KOPT-K1 (cell line): ENCODE measurements around the gene TWIST2.

ENCODE experiments used
- H3K27ac ChIP-seq: fragments of 200-600 bp; sonication (generic); 2 replicates; pipeline ENCODE4 v1.5.1; 2016; ENCODE audit warnings: antibody characterized with exemption, mild to moderate bottlenecking, low read depth, low read length; ENCODE audit not compliant: poor library complexity, severe bottlenecking
- H3K36me3 ChIP-seq: fragments of 200-600 bp; sonication (generic); 2 replicates; pipeline ENCODE4 v1.5.1; 2017; ENCODE audit warnings: antibody characterized with exemption, mild to moderate bottlenecking, low read length, moderate library complexity; ENCODE audit not compliant: insufficient read depth
- H3K9me3 ChIP-seq: fragments of 200-600 bp; sonication (generic); 2 replicates; pipeline ENCODE4 v1.5.1; 2017; ENCODE audit warnings: antibody characterized with exemption, low read length, mild to moderate bottlenecking; ENCODE audit not compliant: insufficient read depth, poor library complexity, severe bottlenecking

Gene TWIST2

GRCh38 chr2:238848691-238848975 lies 748 bp downstream of the TWIST2 start:
- no peaks in the 10 kb centered on the region for H3K9me3 ChIP-seq
- no peaks in the 10 kb centered on the region for H3K36me3 ChIP-seq
- H3K27ac ChIP-seq = no peak overlapping the region

GRCh38 chr2:238848976-238849853 lies 1.3 kb downstream of the TWIST2 start:
- no peaks in the 10 kb centered on the region for H3K36me3 ChIP-seq
- H3K9me3 ChIP-seq = no peaks in the 10 kb centered on the region
- no peak overlapping the region for H3K27ac ChIP-seq

GRCh38 chr2:238850091-238850490 lies 2.2 kb downstream of the TWIST2 start:
- Histone ChIP-seq H3K36me3 (no peaks in the 10 kb centered on the region), H3K27ac (no peak overlapping the region), H3K9me3 (no peaks in the 10 kb centered on the region)

GRCh38 chr2:238851026-238851425 lies 3.1 kb downstream of the TWIST2 start:
- Histone ChIP-seq H3K9me3 (no peaks in the 10 kb centered on the region), H3K36me3 (no peaks in the 10 kb centered on the region), H3K27ac (no peak overlapping the region)

- no peaks in the 10 kb centered on the region for H3K9me3 ChIP-seq
- H3K27ac ChIP-seq = no peak overlapping the region
- no peaks in the 10 kb centered on the region for H3K36me3 ChIP-seq
Measured at GRCh38 chr2:238851761-238852160, 3.9 kb downstream of the TWIST2 start.

GRCh38 chr2:238852206-238852869 lies 4.5 kb downstream of the TWIST2 start:
- Histone ChIP-seq H3K9me3 (no peaks in the 10 kb centered on the region), H3K36me3 (no peaks in the 10 kb centered on the region), H3K27ac (no peak overlapping the region)

- Histone ChIP-seq H3K9me3 (no peaks in the 10 kb centered on the region), H3K36me3 (no peaks in the 10 kb centered on the region), H3K27ac (no peak overlapping the region)
Measured at GRCh38 chr2:238853218-238853617, 5.3 kb downstream of the TWIST2 start.

- Histone ChIP-seq H3K9me3 (no peaks in the 10 kb centered on the region), H3K27ac (no peak overlapping the region), H3K36me3 (no peaks in the 10 kb centered on the region)
Measured at GRCh38 chr2:238853721-238854120, 5.8 kb downstream of the TWIST2 start.

GRCh38 chr2:238854246-238854645 lies 6.4 kb downstream of the TWIST2 start:
- Histone ChIP-seq H3K9me3 (no peaks in the 10 kb centered on the region), H3K27ac (no peak overlapping the region), H3K36me3 (no peaks in the 10 kb centered on the region)

- no peak overlapping the region for H3K27ac ChIP-seq
- no peaks in the 10 kb centered on the region for H3K9me3 ChIP-seq
- no peaks in the 10 kb centered on the region for H3K36me3 ChIP-seq
Measured at GRCh38 chr2:238854699-238855229, 6.9 kb downstream of the TWIST2 start.

GRCh38 chr2:238855299-238855698 lies 7.4 kb downstream of the TWIST2 start:
- H3K36me3 ChIP-seq = no peaks in the 10 kb centered on the region
- no peak overlapping the region for H3K27ac ChIP-seq
- no peaks in the 10 kb centered on the region for H3K9me3 ChIP-seq

GRCh38 chr2:238855891-238856580 lies 8.2 kb downstream of the TWIST2 start:
- no peaks in the 10 kb centered on the region for H3K36me3 ChIP-seq
- no peak overlapping the region for H3K27ac ChIP-seq
- H3K9me3 ChIP-seq = no peaks in the 10 kb centered on the region

GRCh38 chr2:238856713-238857567 lies 9.1 kb downstream of the TWIST2 start:
- no peaks in the 10 kb centered on the region for H3K9me3 ChIP-seq
- H3K27ac ChIP-seq = no peak overlapping the region
- H3K36me3 ChIP-seq = no peaks in the 10 kb centered on the region

- Histone ChIP-seq H3K27ac (no peak overlapping the region), H3K36me3 (no peaks in the 10 kb centered on the region), H3K9me3 (no peaks in the 10 kb centered on the region)
Measured at GRCh38 chr2:238857959-238858358, 10.1 kb downstream of the TWIST2 start.
